ENCODE data around the gene DCAF17.
"Not testable (repeated sequence)": the region's sequence is repeated elsewhere in the genome, so short reads cannot be mapped to it uniquely, and the experiment has no call there.

The DCAF17 gene

DNA sequence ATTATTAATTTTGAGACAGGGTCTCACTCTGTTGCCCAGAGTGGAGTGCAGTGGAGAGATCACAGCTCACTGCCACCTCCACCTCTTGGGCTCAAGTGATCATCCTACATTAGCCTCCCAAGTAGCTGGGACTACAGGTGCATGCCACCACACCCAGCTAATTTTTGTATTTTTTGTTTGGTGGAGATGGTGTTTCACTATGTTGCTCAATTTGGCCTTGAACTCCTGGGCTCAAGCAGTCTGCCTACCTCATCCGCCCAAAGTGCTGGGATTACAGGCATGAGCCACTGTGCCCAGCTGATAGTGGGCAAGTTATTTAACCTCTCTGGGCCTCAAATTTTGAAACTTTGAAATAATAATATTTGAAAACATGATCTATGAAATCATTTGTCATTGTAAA lies 26.5 kb downstream of the DCAF17 start:
- DNase-seq = no peak

DNA sequence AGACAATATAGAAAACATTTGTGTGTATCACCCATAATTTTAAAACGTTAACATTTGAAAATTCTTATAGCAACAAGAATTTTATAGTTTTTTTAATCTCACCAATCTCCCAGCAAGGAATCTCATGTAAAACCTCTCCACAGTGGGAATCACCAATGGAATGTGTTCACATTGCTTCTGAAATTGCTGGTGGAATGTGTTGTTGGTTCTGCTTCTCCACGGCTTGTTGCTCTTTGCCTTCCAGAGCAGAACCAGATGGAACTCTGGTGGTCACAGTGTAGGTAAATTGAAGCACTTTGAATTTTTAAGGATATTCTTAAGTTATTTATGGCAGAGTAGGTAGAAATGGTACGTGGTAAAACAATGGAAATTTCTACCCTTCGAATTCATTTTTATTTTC lies 35.1 kb downstream of the DCAF17 start:
- DNase-seq = no peak

DNA sequence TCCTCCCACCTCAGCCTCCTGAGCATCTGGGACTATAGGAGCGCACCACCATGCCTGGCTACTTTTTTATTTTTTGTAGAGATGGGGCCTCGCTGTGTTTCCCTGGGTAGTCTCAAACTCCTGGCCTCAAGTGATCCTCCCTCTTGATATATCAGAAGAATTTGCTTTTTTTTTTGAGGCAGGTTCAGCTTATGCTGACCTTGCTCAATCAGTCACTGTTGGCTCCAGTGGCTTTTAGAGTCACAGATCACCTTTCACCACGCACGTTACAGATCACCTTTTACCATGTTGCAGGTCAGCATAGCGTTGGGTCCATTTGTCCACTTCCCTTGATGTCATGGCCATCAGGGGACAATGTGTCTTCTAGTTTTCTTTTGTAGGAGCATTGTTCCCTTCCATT lies 36.1 kb downstream of the DCAF17 start:
- no peak for DNase-seq

GRCh38 chr2:171475979-171476378 lies 42.0 kb downstream of the DCAF17 start:
- DNase-seq = no peak

DNA sequence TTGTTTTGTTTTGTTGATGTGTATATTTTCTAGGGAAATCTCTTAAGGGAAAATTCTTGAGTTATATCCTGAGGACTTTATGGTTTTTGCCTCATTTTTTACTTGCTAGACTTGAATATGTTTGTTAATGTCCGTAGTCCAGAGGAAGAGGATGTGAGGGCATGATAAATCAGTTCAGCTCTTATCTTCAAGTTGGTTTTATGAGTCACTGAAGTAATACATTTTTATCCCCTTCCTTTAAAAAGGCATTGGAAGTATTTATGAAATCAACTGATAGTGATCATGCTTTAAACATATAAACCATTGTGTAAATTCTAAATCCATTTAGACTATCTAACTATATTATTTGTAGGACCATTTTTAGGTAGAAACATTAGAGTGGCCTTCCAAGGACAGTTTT lies 44.3 kb downstream of the DCAF17 start:
- no peak for DNase-seq

DNA sequence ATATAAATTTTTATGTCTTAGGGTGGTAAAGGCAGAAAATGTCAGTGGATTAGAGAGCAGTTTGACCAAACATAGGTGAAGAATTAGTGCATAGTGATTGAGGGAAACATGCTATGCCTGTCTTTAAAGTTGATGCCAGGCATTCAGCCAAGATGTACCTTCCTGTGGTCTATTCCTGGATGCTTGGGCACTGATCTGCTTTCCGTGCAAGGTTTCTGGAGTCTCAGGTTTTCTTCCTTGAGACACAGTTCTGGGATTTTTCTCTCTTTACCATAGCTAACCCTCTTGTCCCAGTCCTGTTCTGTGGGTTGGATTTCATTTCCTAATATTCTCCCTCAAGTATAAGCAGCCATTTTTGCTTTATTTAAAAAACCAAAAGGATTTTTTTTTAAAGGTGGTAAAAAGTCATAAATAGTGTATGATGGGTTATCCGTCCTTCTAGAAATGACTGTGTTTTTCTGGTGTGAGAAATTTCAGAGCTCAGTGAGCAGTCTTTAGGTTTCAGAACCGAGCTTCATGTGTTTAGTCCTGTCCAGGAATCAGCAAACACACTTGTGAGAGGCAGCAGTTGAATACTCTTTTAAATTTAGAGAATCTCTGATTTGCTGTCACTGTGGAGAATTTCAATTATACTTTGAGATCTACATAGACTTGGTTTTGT lies 45.3 kb downstream of the DCAF17 start:
- DNase-seq = no peak

DNA sequence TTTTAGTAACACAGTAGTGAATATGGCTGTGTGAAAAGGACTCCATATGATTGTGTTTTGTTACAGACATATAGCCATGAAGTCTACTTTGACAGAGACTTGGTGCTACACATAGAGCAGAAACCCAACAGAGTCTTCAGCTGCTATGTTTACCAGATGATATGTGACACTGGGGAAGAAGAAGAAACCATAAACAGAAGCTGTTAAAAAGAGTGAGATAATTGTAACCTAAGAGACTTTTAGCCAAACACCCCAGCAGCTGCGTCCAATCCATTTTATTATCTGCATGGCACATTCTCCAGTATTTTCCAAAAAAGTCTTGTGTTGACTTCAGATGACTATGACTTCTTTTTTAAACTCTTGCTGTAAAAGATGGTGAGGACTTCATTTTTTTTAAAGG lies 46.9 kb downstream of the DCAF17 start:
- no peak for DNase-seq

- DNase-seq = no peak
Observed at GRCh38 chr2:171482308-171482707, 48.3 kb downstream of the DCAF17 start.

DNA sequence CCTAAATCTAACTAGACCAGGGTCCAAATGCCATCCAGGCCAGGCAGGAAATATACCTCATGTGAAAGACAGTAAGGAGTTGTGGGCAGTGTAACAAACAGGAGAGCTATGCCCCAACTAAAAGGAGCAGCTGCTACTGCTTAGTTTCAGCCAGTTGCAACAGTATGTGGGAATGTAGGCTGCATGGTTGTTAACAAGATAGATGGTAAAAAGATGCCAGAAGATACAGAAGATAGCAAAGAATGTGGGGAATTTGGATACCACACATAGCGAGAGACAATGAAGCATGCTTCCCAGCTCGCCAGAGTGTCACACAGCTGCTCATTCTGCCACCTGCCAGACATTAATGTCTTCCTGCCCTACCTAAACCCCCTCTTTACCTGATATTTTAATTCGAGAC lies 48.9 kb downstream of the DCAF17 start:
- no peak for DNase-seq

- no peak for DNase-seq
Observed at GRCh38 chr2:171483793-171484192, 49.8 kb downstream of the DCAF17 start.

- no peak for DNase-seq
Observed at GRCh38 chr2:171485116-171485515, 51.1 kb downstream of the DCAF17 start.

- no peak for DNase-seq
Observed at GRCh38 chr2:171487201-171487600, 53.2 kb downstream of the DCAF17 start.

DNA sequence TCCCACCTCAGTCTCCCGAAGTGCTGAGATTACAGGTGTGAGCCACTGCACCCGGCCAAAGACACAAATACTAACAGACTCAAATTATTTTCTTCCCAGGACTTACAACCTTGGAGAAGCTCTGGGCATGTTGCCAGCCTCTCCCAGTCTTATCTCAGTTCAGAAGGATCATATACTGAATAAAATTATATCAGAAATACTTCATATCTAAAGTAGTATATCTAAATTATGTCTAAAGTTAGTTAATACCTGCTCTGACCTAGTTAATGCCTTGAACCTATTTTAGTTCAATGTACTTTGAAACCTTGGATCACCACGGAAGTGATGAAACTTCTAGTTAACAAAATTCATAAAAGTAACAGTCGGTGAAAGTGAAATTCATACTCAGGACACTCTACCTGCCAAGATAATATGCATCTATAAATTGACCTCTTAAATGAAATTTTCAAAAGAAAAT lies 53.8 kb downstream of the DCAF17 start:
- DNase-seq = no peak

DNA sequence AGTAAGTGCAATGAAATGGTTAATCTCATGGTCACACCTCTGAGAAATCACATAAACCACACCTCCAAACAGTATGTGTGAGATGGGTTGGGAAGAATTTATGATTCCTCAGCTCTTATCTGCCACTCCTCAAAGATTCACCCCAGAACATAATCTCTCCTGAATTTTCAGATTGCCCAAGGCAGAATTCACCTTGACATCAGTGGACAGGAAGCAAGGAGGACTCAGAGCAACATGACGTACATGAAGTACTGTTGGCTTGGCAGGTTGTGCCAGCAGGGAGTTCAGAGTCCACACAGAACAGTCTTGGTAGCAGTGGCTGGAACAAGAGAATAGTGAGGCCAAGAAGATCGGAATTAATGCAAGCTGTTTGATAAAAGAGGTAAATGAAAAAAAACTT lies 56.6 kb downstream of the DCAF17 start:
- no peak for DNase-seq

DNA sequence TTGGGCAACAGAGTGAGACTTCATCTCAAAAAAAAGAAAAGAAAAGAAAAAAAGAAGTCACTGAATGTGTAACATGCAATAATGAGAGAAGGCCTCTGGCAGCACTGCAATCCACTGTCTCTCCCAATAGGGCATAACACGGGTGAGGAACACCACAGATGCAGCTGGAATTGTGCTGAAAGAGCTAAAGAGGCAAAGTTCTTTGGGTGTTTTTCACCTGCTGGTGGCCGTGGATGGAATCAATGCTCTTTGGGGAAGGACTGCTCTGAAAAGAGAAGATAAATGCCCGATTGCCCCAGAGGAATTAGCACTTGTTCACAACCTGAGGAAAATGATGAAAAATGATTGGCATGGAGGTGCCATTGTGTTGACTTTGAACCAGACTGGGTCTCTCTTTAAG lies 57.3 kb downstream of the DCAF17 start:
- DNase-seq = no peak

DNA sequence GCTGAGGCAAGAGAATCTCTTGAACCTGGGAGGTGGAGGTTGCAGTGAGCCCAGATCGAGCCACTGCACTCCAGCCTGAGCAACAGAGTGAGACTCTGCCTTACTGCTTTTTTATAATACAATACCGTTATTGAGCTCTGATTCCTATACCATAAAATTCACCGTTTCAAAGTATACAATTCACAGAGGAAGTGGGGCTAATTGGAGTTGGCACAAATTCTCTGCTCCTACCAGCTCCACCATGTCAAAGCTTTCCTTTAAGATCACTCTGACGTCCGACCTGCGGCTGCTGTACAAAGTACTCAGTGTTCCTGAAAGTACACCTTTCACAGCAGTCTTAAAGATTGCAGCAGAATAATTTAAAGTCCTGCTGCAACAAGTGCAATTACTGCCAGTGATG lies 58.6 kb downstream of the DCAF17 start:
- DNase-seq = no peak

DNA sequence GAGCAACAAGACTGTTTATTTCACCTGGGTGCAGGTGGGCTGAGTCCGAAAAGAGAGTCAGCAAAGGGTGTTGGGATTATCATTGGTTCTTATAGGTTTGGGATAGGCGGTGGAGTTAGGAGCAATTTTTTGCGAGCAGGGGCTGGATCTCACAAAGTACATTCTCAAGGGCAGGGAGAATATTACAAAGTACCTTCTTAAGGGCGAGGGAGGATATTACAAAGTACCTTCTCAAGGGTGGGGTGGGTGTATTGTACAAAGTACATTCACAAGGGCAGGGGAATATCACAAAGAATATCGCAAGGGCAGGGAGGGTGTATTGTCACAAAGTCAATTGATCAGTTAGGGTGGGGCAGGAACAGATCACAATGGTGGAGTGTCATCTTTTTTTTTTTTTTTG lies 63.6 kb downstream of the DCAF17 start:
- DNase-seq = not testable (repeated sequence)

DNA sequence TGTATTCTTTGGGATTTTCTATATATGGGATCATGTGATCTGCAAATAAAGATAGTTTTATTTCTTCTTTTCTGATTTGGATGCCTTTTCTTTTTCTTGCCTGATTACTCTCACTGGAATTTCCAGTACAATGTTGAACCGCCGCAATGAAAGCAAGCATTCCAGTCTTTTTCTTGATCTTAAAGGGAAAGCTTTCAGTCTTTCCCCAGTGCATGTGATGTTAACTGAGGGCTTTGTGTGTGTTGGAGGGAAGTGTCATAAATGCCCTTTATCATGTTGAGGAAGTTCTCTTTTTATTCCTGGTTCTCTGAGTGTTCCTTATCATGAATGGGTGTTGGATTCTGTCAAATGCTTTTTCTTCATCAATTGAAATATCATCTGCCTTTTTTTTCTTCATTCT lies 71.3 kb downstream of the DCAF17 start:
- DNase-seq = no peak

DNA sequence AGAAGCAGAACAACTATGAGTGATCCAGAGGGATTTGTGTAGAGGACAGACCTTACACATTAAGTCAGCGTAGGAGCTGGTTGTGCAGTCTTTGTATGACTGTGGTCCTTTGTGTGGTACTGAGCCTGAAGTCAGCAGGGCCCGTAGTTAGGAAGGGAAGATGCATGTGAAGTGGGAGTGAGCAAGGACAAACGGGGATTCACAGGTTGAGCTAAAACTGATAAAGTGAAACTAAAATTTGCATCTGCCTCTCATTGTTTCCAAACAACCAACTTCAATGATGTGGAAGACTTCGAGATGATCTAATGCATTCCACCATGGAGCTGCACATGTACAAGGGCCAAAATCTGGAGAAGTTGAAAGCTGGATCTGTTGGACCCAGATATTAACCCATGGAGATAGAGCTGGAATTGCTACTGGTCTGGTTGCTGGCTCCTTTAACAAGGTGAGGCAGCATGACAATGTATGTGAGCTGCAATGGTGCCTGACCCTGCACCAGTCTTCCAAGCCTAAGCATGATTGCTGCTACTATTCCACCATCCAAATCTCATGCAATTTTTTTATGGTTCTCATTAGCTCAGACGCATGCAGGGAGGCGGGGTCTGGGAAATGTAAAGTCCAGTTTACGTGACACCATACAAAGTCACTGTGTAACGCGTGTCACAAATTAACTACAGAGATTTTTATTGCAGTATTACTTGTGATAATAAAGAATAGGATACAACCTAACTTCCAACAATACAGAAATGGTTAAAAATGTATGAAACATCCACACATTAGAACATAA lies 76.1 kb downstream of the DCAF17 start:
- DNase-seq = no peak

DNA sequence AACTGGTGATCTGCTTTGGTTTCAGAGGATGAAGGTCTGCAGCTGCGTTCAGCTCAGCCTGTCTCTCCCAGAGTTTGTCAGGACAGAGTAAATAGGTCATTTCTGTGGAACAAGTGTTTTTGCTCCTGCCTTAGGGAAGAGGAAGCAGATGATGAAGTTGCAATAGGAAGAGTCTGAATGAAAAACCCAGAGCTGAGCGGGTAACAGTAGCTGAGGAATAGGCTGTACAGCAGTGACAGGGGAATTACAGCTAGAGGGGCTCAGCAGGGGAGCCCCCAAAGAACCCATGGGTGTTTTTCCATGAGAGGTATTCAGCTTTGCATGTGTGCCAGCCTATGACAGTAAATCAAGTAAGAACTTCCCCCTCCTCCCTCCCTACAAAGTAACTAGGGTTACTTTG lies 78.0 kb downstream of the DCAF17 start:
- DNase-seq = no peak

DNA sequence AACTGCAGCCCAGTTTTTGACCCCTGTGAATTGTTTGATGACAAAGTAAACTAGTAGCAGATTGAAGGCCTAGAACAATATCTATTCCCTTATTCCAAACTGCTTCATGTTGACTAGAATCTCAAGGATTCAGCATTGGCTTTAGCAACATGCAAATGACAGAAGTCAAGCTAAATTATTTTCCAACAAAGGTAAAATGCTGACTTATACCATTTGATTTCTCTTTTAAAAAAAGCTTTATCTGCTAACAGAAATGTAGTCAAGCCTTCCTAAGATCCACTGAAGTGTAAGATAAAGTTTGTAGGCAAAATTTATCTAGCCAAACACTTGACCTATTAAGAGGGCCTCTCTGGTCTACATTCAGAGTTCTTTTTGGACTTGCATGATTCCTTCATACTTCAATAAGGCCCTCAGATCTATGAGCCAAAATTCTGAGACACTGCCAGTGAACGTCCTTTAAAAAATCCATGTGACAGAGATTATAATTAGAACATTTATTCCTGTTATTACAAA lies 78.7 kb downstream of the DCAF17 start:
- DNase-seq = no peak

- DNase-seq = no peak
Observed at GRCh38 chr2:171513719-171514160, 79.7 kb downstream of the DCAF17 start.

GRCh38 chr2:171514908-171515582 lies 81.0 kb downstream of the DCAF17 start:
- no peak for DNase-seq

Data from NCI-H1694 treated with DMSO at 0.1 percent for 48 hours (cell line).